ENCODE measurements around the gene ENOX1.

The ENOX1 gene

GRCh38 chr13:43558939-43559338 is 227.8 kb downstream of the ENOX1 start:
- no peaks in the 10 kb centered on the region for H3K4me1 ChIP-seq (ENCODE audit: insufficient read depth, low read length, severe bottlenecking)
- H3K27ac ChIP-seq (ENCODE audit: low read depth, low read length, poor library complexity, severe bottlenecking) = no peak overlapping the region
- no peaks in the 10 kb centered on the region for H4K20me1 ChIP-seq (ENCODE audit: insufficient read depth, low read length)
- H3K4me2 ChIP-seq (ENCODE audit: low read length) = no peak overlapping the region
- no peaks in the 10 kb centered on the region for H3K79me2 ChIP-seq (ENCODE audit: insufficient read depth, low read length)
- no peaks in the 10 kb centered on the region for H3K27me3 ChIP-seq (ENCODE audit: insufficient read depth, low read length)
- no peak overlapping the region for H2AFZ ChIP-seq (ENCODE audit: low read length)
- no peaks in the 10 kb centered on the region for H3K9me3 ChIP-seq (ENCODE audit: low read length)
- no peak overlapping the region for H3K9ac ChIP-seq (ENCODE audit: low read length)
- H3F3A ChIP-seq (ENCODE audit: insufficient read depth, low read length) = no peaks in the 10 kb centered on the region
- H3K4me3 ChIP-seq (ENCODE audit: low read depth, low read length, poor library complexity, severe bottlenecking) = no peak overlapping the region
- H3K36me3 ChIP-seq (ENCODE audit: insufficient read depth, low read length) = no peaks in the 10 kb centered on the region
- no peak for TF ChIP-seq CTCF (IDR thresholded peaks at IDR 0.05; ENCODE audit: low read length)
- no peak for TF ChIP-seq EZH2 (IDR thresholded peaks at IDR 0.05; ENCODE audit: borderline replicate concordance, low read length)
- H3K9me2 ChIP-seq (ENCODE audit: low read depth, low read length) = no peaks in the 10 kb centered on the region

GRCh38 chr13:43558326-43558725 is 228.4 kb downstream of the ENOX1 start:
- Histone ChIP-seq H3K27ac (ENCODE audit: low read depth, low read length, poor library complexity, severe bottlenecking) (no peak overlapping the region), H3K9me2 (ENCODE audit: low read depth, low read length) (no peaks in the 10 kb centered on the region)

GRCh38 chr13:43555667-43556066 is 231.1 kb downstream of the ENOX1 start:
- Histone ChIP-seq H3K4me3 (ENCODE audit: low read depth, low read length, poor library complexity, severe bottlenecking) (no peak overlapping the region), H3K9ac (ENCODE audit: low read length) (no peak overlapping the region), H2AFZ (ENCODE audit: low read length) (no peak overlapping the region), H4K20me1 (ENCODE audit: insufficient read depth, low read length) (no peaks in the 10 kb centered on the region), H3K9me2 (ENCODE audit: low read depth, low read length) (no peaks in the 10 kb centered on the region), H3K36me3 (ENCODE audit: insufficient read depth, low read length) (no peaks in the 10 kb centered on the region), H3K79me2 (ENCODE audit: insufficient read depth, low read length) (no peaks in the 10 kb centered on the region), H3K27ac (ENCODE audit: low read depth, low read length, poor library complexity, severe bottlenecking) (no peak overlapping the region), H3K9me3 (ENCODE audit: low read length) (no peaks in the 10 kb centered on the region), H3K27me3 (ENCODE audit: insufficient read depth, low read length) (no peaks in the 10 kb centered on the region), H3K4me1 (ENCODE audit: insufficient read depth, low read length, severe bottlenecking) (no peaks in the 10 kb centered on the region), H3F3A (ENCODE audit: insufficient read depth, low read length) (no peaks in the 10 kb centered on the region), H3K4me2 (ENCODE audit: low read length) (no peak overlapping the region)
- TF ChIP-seq CTCF (IDR thresholded peaks at IDR 0.05; ENCODE audit: low read length) (no peak), EZH2 (IDR thresholded peaks at IDR 0.05; ENCODE audit: borderline replicate concordance, low read length) (no peak)

More at GRCh38 chr13:43558326-43558725, 228.4 kb downstream of the ENOX1 start:
- Histone ChIP-seq H3K79me2 (ENCODE audit: insufficient read depth, low read length) (no peaks in the 10 kb centered on the region), H3K27me3 (ENCODE audit: insufficient read depth, low read length) (no peaks in the 10 kb centered on the region), H3K9me3 (ENCODE audit: low read length) (no peaks in the 10 kb centered on the region), H2AFZ (ENCODE audit: low read length) (no peak overlapping the region), H3K36me3 (ENCODE audit: insufficient read depth, low read length) (no peaks in the 10 kb centered on the region), H4K20me1 (ENCODE audit: insufficient read depth, low read length) (no peaks in the 10 kb centered on the region), H3F3A (ENCODE audit: insufficient read depth, low read length) (no peaks in the 10 kb centered on the region), H3K4me2 (ENCODE audit: low read length) (no peak overlapping the region), H3K4me3 (ENCODE audit: low read depth, low read length, poor library complexity, severe bottlenecking) (no peak overlapping the region), H3K4me1 (ENCODE audit: insufficient read depth, low read length, severe bottlenecking) (no peaks in the 10 kb centered on the region), H3K9ac (ENCODE audit: low read length) (no peak overlapping the region)
- TF ChIP-seq EZH2 (IDR thresholded peaks at IDR 0.05; ENCODE audit: borderline replicate concordance, low read length) (no peak), CTCF (IDR thresholded peaks at IDR 0.05; ENCODE audit: low read length) (no peak)

Measured in OCI-LY1 (cell line).